ENCODE measurements around the gene DNAH6.

DNAH6 gene

DNA sequence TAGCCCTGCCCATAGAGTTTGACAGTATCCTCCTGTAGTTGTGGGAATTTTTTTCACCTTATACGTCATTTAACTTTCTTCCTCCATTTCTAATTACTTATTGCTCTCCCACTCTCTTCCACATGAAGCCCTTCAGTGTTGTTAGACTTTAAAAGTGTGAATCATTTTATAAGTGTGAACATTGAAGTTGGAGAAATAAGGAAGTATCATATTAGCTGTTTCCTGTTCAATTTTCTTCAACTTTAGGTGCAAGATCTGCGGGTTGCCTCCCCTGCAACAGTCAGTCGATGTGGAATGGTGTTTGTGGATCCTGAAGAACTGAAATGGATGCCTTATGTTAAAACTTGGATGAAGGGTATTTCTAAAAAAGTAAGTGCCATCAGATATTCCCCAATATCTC is 138.1 kb downstream of the DNAH6 start:
- TF ChIP-seq, protein P1, sequence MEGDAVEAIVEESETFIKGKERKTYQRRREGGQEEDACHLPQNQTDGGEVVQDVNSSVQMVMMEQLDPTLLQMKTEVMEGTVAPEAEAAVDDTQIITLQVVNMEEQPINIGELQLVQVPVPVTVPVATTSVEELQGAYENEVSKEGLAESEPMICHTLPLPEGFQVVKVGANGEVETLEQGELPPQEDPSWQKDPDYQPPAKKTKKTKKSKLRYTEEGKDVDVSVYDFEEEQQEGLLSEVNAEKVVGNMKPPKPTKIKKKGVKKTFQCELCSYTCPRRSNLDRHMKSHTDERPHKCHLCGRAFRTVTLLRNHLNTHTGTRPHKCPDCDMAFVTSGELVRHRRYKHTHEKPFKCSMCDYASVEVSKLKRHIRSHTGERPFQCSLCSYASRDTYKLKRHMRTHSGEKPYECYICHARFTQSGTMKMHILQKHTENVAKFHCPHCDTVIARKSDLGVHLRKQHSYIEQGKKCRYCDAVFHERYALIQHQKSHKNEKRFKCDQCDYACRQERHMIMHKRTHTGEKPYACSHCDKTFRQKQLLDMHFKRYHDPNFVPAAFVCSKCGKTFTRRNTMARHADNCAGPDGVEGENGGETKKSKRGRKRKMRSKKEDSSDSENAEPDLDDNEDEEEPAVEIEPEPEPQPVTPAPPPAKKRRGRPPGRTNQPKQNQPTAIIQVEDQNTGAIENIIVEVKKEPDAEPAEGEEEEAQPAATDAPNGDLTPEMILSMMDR (IDR thresholded peaks at IDR 0.05), result no peak
- TF ChIP-seq ZFX (IDR thresholded peaks at IDR 0.05; ENCODE audit: borderline replicate concordance), result no peak
- no peak overlapping the region for H3K27ac ChIP-seq

DNA sequence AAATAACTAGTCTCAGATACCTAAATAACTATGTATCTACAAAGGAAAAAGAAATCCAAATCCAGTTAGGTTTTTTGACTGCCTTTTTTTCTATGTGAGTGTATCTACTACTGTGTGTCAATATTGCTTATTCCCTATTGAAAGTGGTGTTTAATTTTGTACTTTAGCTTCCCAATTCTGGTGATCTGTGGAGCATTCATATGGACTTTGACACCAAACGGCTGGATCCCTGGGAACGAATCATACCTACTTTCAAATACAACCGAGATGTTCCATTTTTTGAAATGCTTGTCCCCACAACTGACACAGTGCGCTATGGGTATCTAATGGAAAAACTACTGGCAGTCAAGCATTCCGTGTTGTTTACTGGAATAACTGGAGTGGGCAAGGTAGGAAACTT is 152.8 kb downstream of the DNAH6 start:
- TF ChIP-seq ZFX (IDR thresholded peaks at IDR 0.05; ENCODE audit: borderline replicate concordance), result no peak
- TF ChIP-seq, protein P1 (IDR thresholded peaks at IDR 0.05), result no peak
- no peak overlapping the region for H3K27ac ChIP-seq

DNA sequence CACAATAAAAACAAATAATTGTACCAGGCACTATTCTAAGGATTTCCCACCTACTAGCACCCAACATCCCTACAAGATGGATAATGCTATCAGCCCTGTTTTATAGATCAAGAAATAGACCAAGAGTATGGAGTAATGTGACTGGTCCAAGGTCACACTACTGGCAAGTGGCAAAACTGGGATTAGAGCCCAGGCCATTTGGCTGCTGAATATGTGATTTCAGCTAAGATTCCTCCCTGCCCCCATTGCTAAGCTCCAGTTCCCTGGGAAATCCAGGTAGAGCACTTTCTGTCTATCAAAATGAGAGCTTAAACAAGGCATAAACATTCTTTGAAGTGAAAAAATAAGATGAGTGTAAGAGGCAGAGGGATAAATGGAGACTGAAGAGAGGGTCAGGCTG is 157.8 kb downstream of the DNAH6 start:
- TF ChIP-seq, protein P1 (IDR thresholded peaks at IDR 0.05), result no peak
- TF ChIP-seq ZFX (IDR thresholded peaks at IDR 0.05; ENCODE audit: borderline replicate concordance), result no peak
- no peak overlapping the region for H3K27ac ChIP-seq

DNA sequence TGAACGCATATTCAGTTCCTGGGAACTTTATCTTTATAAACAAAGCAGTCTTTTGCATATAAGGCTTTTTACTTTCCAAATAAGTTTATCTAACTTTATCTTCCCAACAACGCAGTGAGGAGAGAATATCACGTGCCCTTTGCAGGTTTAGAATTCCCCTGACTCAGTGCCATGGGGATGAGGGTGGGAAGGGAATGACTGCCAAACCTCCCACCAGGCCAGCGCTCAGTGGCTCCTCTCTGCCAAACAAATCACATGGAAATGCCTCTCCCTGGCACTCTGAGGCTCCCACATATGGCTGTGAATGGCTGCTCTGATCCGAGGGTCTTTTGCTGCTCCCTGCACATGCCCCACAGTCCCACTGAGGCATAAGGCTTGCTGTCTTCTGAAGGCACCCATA is 158.3 kb downstream of the DNAH6 start:
- TF ChIP-seq, protein P1 (IDR thresholded peaks at IDR 0.05), result no peak
- TF ChIP-seq ZFX (IDR thresholded peaks at IDR 0.05; ENCODE audit: borderline replicate concordance), result no peak
- no peak overlapping the region for H3K27ac ChIP-seq

DNA sequence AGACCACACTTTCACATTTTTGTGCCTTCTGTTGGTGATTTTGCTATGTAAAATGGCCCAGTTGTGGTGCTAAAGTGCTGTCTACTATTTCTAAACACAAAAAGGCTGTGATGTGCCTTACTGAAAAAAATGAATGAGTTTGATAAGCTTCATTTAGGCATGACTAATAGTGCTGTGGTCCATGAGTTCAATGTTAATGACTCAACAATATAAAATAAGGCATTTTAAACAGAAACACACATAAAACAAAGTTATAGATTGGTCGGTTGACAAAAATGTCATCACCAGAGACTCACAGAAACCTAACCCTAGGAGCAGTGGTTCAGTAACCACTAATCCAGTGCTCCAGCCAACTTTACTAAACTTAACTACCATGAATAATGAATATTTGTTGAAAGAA is 160.0 kb downstream of the DNAH6 start:
- H3K27ac ChIP-seq, result no peak overlapping the region
- no peak for TF ChIP-seq ZFX (IDR thresholded peaks at IDR 0.05; ENCODE audit: borderline replicate concordance)
- TF ChIP-seq, protein P1 (IDR thresholded peaks at IDR 0.05), result no peak

DNA sequence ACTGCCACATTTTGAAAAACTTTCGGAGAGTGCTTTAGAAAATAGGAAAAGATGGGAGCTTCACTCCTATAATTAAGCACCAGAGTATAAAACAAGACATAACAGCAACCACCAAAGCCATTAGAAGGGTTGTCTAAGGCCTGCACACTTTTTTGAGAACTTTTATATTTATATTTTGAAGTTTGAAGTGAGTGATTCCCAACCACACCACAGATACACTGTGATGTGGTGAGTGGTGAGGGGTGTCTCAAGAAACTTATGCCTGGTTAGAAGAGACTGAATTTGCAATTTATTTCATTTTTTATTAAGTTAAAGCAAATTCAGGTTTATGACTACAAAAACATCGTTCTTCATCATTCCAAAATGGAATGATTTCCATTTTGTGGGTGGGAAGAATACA is 161.9 kb downstream of the DNAH6 start:
- H3K27ac ChIP-seq, result no peak overlapping the region
- TF ChIP-seq, protein P1 (IDR thresholded peaks at IDR 0.05), result no peak
- TF ChIP-seq ZFX (IDR thresholded peaks at IDR 0.05; ENCODE audit: borderline replicate concordance), result no peak

DNA sequence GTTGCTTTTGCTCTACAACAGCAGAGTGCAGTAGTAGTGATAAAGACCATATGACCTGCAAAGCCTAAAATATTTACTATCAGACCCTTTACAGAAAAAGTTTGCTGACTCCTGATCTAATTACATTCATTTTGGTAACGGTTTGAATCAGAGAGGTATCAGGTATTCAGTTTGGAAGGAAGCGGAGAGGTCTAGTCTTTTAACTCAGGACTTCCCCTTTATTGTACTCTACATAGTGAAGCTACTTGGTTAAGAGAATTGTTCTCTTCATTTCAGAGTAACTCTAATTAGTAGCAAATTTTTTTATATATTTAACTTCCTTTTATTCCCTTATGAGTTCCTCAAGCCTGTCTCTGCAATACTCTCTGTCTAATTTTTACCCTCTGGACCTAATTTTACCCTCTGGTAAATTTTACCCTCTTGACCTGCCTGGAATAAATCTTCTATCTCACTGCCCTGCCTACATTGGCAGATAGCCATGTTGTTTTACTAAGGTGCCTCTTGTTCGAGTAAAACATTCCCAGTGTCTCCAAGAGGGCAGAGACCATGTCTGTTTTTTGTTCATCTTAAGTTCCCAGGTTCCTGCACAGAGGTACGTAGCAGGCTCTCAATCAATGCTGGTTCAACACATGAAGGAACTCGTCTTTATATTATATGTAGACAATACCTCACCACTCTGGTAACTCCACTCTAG is 170.6 kb downstream of the DNAH6 start:
- TF ChIP-seq ZFX (IDR thresholded peaks at IDR 0.05; ENCODE audit: borderline replicate concordance), result no peak
- TF ChIP-seq, protein P1 (IDR thresholded peaks at IDR 0.05), result no peak
- no peak overlapping the region for H3K27ac ChIP-seq

All from 22Rv1 (cell line).